ENCODE data around the gene BCAT1. TPM values are rescaled to one million over a fixed set of nuclear protein-coding genes. Genes with fewer than 3 reads are reported as not detected.
A peak's percentile ranks its signal among the peaks of the same experiment; 100 is the strongest.
"Not testable (repeated sequence)": the region's sequence is repeated elsewhere in the genome, so short reads cannot be mapped to it uniquely, and the experiment has no call there.

BCAT1 gene
- total RNA-seq, 1 experiment from 2014 or later = 108 TPM

- peak; percentile 42 for DNase-seq (ENCODE audit: low read depth)
Observed at GRCh38 chr12:24853588-24853987, 95.3 kb downstream of the BCAT1 start.

- no peak for DNase-seq (ENCODE audit: low read depth)
Observed at GRCh38 chr12:24853094-24853493, 95.8 kb downstream of the BCAT1 start.

- no peak for DNase-seq (ENCODE audit: low read depth)
Observed at GRCh38 chr12:24852420-24852819, 96.5 kb downstream of the BCAT1 start.

- DNase-seq (ENCODE audit: low read depth) = not testable (repeated sequence)
Observed at GRCh38 chr12:24851883-24852282, 97.0 kb downstream of the BCAT1 start.

GRCh38 chr12:24851341-24851740 is 97.6 kb downstream of the BCAT1 start:
- DNase-seq (ENCODE audit: low read depth) = no peak

GRCh38 chr12:24850496-24850895 is 98.4 kb downstream of the BCAT1 start:
- DNase-seq (ENCODE audit: low read depth) = no peak

GRCh38 chr12:24848941-24849477 is 99.9 kb downstream of the BCAT1 start:
- DNase-seq (ENCODE audit: low read depth) = no peak

GRCh38 chr12:24846689-24847088 is 102.2 kb downstream of the BCAT1 start:
- DNase-seq (ENCODE audit: low read depth) = no peak

- peak; percentile 9 for DNase-seq (ENCODE audit: low read depth)
Observed at GRCh38 chr12:24845615-24846014, 103.3 kb downstream of the BCAT1 start.

- DNase-seq (ENCODE audit: low read depth) = peak; percentile 8
Observed at GRCh38 chr12:24840046-24840800, 108.7 kb downstream of the BCAT1 start.

- DNase-seq (ENCODE audit: low read depth) = peak; percentile 40
Observed at GRCh38 chr12:24839268-24839791, 109.6 kb downstream of the BCAT1 start.

GRCh38 chr12:24838531-24838950 is 110.4 kb downstream of the BCAT1 start:
- peak; percentile 78 for DNase-seq (ENCODE audit: low read depth)

GRCh38 chr12:24835377-24835776 is 113.5 kb downstream of the BCAT1 start:
- DNase-seq (ENCODE audit: low read depth) = no peak

- DNase-seq (ENCODE audit: low read depth) = no peak
Observed at GRCh38 chr12:24833513-24833912, 115.4 kb downstream of the BCAT1 start.

- DNase-seq (ENCODE audit: low read depth) = no peak
Observed at GRCh38 chr12:24823808-24824515, 124.9 kb downstream of the BCAT1 start.

GRCh38 chr12:24822121-24822899 is 126.6 kb downstream of the BCAT1 start:
- DNase-seq (ENCODE audit: low read depth) = peak; percentile 70

- DNase-seq (ENCODE audit: low read depth) = peak; percentile 63
Observed at GRCh38 chr12:24821691-24822090, 127.2 kb downstream of the BCAT1 start.

GRCh38 chr12:24820872-24821271 is 128.0 kb downstream of the BCAT1 start:
- peak; percentile 58 for DNase-seq (ENCODE audit: low read depth)

GRCh38 chr12:24818351-24818750 is 130.6 kb downstream of the BCAT1 start:
- DNase-seq (ENCODE audit: low read depth) = no peak

GRCh38 chr12:24815114-24815423 is 133.8 kb downstream of the BCAT1 start:
- DNase-seq (ENCODE audit: low read depth) = no peak

- DNase-seq (ENCODE audit: low read depth) = no peak
Observed at GRCh38 chr12:24814379-24815113, 134.4 kb downstream of the BCAT1 start.

Measured in RPMI7951 (cell line).